ENCODE data around the gene HTRA1.

DNA sequence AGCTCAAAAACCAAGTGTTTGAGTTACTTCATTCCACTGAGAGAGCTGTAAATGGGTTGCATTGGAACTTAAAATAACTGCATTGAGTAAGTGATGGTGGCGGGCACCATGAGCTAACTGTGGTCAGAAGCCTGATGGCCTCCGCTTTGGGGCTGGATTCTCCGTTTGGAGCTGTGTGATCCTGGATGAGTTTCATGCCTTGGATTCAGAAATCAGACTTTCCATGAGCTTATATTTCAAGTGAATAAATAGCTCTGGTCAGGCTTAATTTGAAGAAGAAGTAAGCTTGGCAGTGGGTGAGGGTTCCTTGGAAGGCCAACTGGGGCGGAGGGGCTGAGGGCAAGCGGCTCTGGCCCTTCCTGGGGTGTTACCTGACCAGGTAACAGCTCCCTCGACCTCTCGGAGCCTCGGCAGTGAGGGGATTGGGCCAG is 5.6 kb downstream of the HTRA1 start:
- TF ChIP-seq EP300 (IDR thresholded peaks at IDR 0.05) (no peak), POLR2AphosphoS5 (IDR thresholded peaks at IDR 0.05) (no peak), POLR2A (IDR thresholded peaks at IDR 0.05) (no peak)
- TF ChIP-seq, protein P1, sequence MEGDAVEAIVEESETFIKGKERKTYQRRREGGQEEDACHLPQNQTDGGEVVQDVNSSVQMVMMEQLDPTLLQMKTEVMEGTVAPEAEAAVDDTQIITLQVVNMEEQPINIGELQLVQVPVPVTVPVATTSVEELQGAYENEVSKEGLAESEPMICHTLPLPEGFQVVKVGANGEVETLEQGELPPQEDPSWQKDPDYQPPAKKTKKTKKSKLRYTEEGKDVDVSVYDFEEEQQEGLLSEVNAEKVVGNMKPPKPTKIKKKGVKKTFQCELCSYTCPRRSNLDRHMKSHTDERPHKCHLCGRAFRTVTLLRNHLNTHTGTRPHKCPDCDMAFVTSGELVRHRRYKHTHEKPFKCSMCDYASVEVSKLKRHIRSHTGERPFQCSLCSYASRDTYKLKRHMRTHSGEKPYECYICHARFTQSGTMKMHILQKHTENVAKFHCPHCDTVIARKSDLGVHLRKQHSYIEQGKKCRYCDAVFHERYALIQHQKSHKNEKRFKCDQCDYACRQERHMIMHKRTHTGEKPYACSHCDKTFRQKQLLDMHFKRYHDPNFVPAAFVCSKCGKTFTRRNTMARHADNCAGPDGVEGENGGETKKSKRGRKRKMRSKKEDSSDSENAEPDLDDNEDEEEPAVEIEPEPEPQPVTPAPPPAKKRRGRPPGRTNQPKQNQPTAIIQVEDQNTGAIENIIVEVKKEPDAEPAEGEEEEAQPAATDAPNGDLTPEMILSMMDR (IDR thresholded peaks at IDR 0.05): no peak

All from sigmoid colon (tissue), 4 donors.